ACC112 (cell line): ENCODE measurements around the gene ITGAE.
"Not testable (repeated sequence)": the region's sequence is repeated elsewhere in the genome, so short reads cannot be mapped to it uniquely, and the experiment has no call there.

ENCODE experiments used
- H2AFZ ChIP-seq: fragments of 200-600 bp; sonication (generic); one replicate; pipeline ENCODE4 v1.6.0; 2017; ENCODE audit warnings: antibody characterized with exemption, low read length; ENCODE audit not compliant: unreplicated experiment
- H3K27ac ChIP-seq: fragments of 200-600 bp; sonication (generic); 2 replicates; pipeline ENCODE4 v1.5.1; 2014; ENCODE audit warnings: low read depth, mild to moderate bottlenecking, antibody characterized with exemption, low read length, moderate library complexity
- H3K27me3 ChIP-seq: fragments of 200-600 bp; sonication (generic); 2 replicates; pipeline ENCODE4 v1.6.1; 2014; ENCODE audit warnings: mild to moderate bottlenecking, antibody characterized with exemption, low read length, moderate library complexity, mixed read lengths; ENCODE audit not compliant: insufficient read depth
- H3K36me3 ChIP-seq: fragments of 200-600 bp; sonication (generic); 2 replicates; pipeline ENCODE4 v1.6.1; 2016; ENCODE audit warnings: mild to moderate bottlenecking, antibody characterized with exemption, low read length, moderate library complexity, mixed read lengths; ENCODE audit not compliant: insufficient read depth
- H3K4me1 ChIP-seq: fragments of 200-600 bp; sonication (generic); one replicate; pipeline ENCODE4 v1.6.1; 2016; ENCODE audit warnings: low read length, mixed read lengths; ENCODE audit not compliant: insufficient read depth, unreplicated experiment, control insufficient read depth
- H3K4me3 ChIP-seq: fragments of 200-600 bp; sonication (generic); 2 replicates; pipeline ENCODE4 v1.5.1; 2014; ENCODE audit warnings: mild to moderate bottlenecking, low read depth, low read length
- H3K79me2 ChIP-seq: fragments of 200-600 bp; sonication (generic); one replicate; pipeline ENCODE4 v1.6.0; 2016; ENCODE audit warnings: low read length; ENCODE audit not compliant: control insufficient read depth, unreplicated experiment, insufficient read depth

ITGAE gene

GRCh38 chr17:3800362-3801271 is at the start of gene ITGAE:
TSS of gene ITGAE (minus strand) at chr17:3801188. CDS start at chr17:3801144, 44 bp downstream.
- Histone ChIP-seq H3K36me3 (no peaks in the 10 kb centered on the region), H3K79me2 (no peaks in the 10 kb centered on the region), H3K4me3 (no peak within 1 kb of the TSS), H3K4me1 (peaks cover 30% of the 10 kb centered on the region), H2AFZ (no peak within 1 kb of the TSS), H3K27me3 (no peaks in the 10 kb centered on the region), H3K27ac (no peak within 1 kb of the TSS)

GRCh38 chr17:3848229-3848835 is 47.3 kb upstream of the ITGAE start:
- Histone ChIP-seq H3K79me2 (peaks cover 27% of the 10 kb centered on the region), H3K36me3 (no peaks in the 10 kb centered on the region), H3K27me3 (no peaks in the 10 kb centered on the region), H3K27ac (no peak overlapping the region), H3K4me1 (peaks cover 4% of the 10 kb centered on the region), H3K4me3 (no peak overlapping the region), H2AFZ (no peak overlapping the region)

GRCh38 chr17:3847165-3847670 is 46.2 kb upstream of the ITGAE start:
- peaks cover 34% of the 10 kb centered on the region for H3K79me2 ChIP-seq
- no peak overlapping the region for H3K4me3 ChIP-seq
- no peak overlapping the region for H2AFZ ChIP-seq
- H3K27ac ChIP-seq: no peak overlapping the region
- H3K36me3 ChIP-seq: no peaks in the 10 kb centered on the region; the same call in 1 of the 2 replicates
- peaks cover 4% of the 10 kb centered on the region for H3K4me1 ChIP-seq
- H3K27me3 ChIP-seq: no peaks in the 10 kb centered on the region

GRCh38 chr17:3846437-3847164 is 45.6 kb upstream of the ITGAE start:
- Histone ChIP-seq H3K79me2 (peaks cover 34% of the 10 kb centered on the region), H3K4me1 (peaks cover 4% of the 10 kb centered on the region), H3K27me3 (no peaks in the 10 kb centered on the region), H3K4me3 (peak overlapping the region; percentile 97), H3K27ac (no peak overlapping the region), H2AFZ (no peak overlapping the region), H3K36me3 (no peaks in the 10 kb centered on the region; the same call in 1 of the 2 replicates)

- Histone ChIP-seq H3K36me3 (no peaks in the 10 kb centered on the region; the same call in 1 of the 2 replicates), H3K4me1 (peaks cover 4% of the 10 kb centered on the region), H3K27me3 (no peaks in the 10 kb centered on the region), H3K79me2 (peaks cover 40% of the 10 kb centered on the region), H3K27ac (peak within 1 kb of the TSS; percentile 62; the same call in 1 of the 2 replicates), H2AFZ (peak within 1 kb of the TSS; percentile 98), H3K4me3 (peak within 1 kb of the TSS; percentile 97)
Observed at GRCh38 chr17:3845621-3846436, 44.8 kb upstream of the ITGAE start, which contains the start of gene NCBP3. TSS of gene NCBP3 (minus strand) at chr17:3846246. CDS start at chr17:3846223, 23 bp downstream.

- peaks cover 4% of the 10 kb centered on the region for H3K4me1 ChIP-seq
- peaks cover 2% of the 10 kb centered on the region for H3K36me3 ChIP-seq
- no peaks in the 10 kb centered on the region for H3K27me3 ChIP-seq
- H2AFZ ChIP-seq: no peak overlapping the region
- H3K4me3 ChIP-seq: peak overlapping the region; percentile 97
- 0 out of 2 replicates have a peak overlapping the region, but pooled peaks have one; percentile 62 for H3K27ac ChIP-seq
- H3K79me2 ChIP-seq: peaks cover 43% of the 10 kb centered on the region
Observed at GRCh38 chr17:3845291-3845620, 44.3 kb upstream of the ITGAE start.

- H2AFZ ChIP-seq, H3K36me3 ChIP-seq, H3K4me1 ChIP-seq, H3K27ac ChIP-seq, H3K27me3 ChIP-seq: not testable (repeated sequence)
- Histone ChIP-seq H3K4me3 (peak overlapping the region; percentile 97), H3K79me2 (peaks cover 43% of the 10 kb centered on the region)
Observed at GRCh38 chr17:3844556-3844955, 43.6 kb upstream of the ITGAE start.

- H2AFZ ChIP-seq: no peak overlapping the region
- H3K4me3 ChIP-seq: no peak overlapping the region; the same call in 1 of the 2 replicates
- no peak overlapping the region for H3K27ac ChIP-seq
- H3K27me3 ChIP-seq: no peaks in the 10 kb centered on the region
- H3K79me2 ChIP-seq: peaks cover 43% of the 10 kb centered on the region
- H3K36me3 ChIP-seq: peaks cover 9% of the 10 kb centered on the region
- peaks cover 4% of the 10 kb centered on the region for H3K4me1 ChIP-seq
Observed at GRCh38 chr17:3843935-3844516, 43.0 kb upstream of the ITGAE start.

- no peaks in the 10 kb centered on the region for H3K27me3 ChIP-seq
- H3K4me3 ChIP-seq: no peak overlapping the region
- H3K36me3 ChIP-seq: peaks cover 19% of the 10 kb centered on the region
- no peak overlapping the region for H3K27ac ChIP-seq
- no peaks in the 10 kb centered on the region for H3K4me1 ChIP-seq
- no peak overlapping the region for H2AFZ ChIP-seq
- peaks cover 36% of the 10 kb centered on the region for H3K79me2 ChIP-seq
Observed at GRCh38 chr17:3838206-3838605, 37.2 kb upstream of the ITGAE start.
